Measurements from ENCODE around the gene RYK.

RYK gene

DNA sequence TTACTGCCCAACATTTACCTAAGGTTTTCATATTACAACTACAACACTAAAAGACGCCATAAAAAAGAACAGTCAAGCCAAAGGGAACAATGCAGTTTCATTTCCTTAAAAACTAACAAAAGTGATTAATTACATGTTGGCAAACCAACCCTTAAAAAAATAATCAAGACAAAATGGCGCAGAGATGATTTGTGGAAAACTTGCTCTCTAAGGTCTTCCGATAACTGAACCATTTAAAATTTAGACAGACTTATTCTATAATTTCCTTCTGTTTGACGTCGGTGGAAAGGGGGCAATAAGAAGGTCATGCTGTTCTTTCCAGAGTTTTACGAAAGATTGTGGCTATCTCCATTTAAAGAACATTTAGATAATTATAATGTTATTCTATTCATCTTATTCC, 87.6 kb downstream of the RYK start:
- no peak for DNase-seq (ENCODE audit: low read depth)
- TF ChIP-seq POLR2A (IDR thresholded peaks at IDR 0.05; ENCODE audit: extremely low read depth, insufficient read length) (no peak), MYC (IDR thresholded peaks at IDR 0.05; ENCODE audit: low read depth, low read length) (no peak)
- TF ChIP-seq, protein P1, sequence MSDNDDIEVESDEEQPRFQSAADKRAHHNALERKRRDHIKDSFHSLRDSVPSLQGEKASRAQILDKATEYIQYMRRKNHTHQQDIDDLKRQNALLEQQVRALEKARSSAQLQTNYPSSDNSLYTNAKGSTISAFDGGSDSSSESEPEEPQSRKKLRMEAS (IDR thresholded peaks at IDR 0.05; ENCODE audit: low read depth, low read length): no peak
- TF ChIP-seq, protein P2, sequence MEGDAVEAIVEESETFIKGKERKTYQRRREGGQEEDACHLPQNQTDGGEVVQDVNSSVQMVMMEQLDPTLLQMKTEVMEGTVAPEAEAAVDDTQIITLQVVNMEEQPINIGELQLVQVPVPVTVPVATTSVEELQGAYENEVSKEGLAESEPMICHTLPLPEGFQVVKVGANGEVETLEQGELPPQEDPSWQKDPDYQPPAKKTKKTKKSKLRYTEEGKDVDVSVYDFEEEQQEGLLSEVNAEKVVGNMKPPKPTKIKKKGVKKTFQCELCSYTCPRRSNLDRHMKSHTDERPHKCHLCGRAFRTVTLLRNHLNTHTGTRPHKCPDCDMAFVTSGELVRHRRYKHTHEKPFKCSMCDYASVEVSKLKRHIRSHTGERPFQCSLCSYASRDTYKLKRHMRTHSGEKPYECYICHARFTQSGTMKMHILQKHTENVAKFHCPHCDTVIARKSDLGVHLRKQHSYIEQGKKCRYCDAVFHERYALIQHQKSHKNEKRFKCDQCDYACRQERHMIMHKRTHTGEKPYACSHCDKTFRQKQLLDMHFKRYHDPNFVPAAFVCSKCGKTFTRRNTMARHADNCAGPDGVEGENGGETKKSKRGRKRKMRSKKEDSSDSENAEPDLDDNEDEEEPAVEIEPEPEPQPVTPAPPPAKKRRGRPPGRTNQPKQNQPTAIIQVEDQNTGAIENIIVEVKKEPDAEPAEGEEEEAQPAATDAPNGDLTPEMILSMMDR (IDR thresholded peaks at IDR 0.05; ENCODE audit: low read depth, low read length): no peak
- no peak overlapping the region for H3K4me3 ChIP-seq (ENCODE audit: low read depth, low read length)

DNA sequence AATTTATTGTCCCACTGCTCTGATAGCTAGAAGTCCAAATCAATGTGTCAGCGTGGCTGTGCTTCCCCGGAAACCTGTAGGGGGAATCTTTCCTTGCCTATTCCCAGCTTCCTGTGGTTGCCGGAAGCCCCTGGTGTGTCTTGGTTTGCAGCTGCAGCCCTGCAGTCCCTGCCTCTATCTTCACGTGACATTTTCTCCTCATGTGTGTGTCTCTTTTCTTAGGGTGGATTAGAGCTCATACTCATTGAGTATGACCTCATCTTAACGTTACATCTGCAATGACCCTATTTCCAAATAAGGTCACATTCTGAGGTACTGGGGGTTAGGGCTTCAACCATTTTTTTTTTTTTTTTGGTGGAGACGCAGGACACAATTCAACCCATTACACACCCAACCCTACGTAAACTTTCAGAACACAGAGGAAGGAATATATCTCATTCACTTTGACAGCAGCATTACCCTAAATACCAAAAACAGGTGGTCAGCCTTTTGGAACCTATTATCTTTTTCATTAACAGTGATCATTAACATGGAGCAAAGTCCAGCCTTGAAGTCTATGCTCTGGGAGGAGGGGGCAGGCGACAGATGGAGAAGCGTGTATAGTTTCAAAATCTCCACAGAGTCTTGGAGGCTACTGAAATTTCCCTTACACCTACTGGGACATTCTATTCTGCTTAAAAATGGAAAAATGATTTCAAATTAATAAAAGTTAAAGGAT, 88.6 kb downstream of the RYK start:
- no peak for DNase-seq (ENCODE audit: low read depth)
- H3K4me3 ChIP-seq (ENCODE audit: low read depth, low read length): no peak overlapping the region
- no peak for TF ChIP-seq MYC (IDR thresholded peaks at IDR 0.05; ENCODE audit: low read depth, low read length)
- TF ChIP-seq, protein P2 (IDR thresholded peaks at IDR 0.05; ENCODE audit: low read depth, low read length): no peak
- TF ChIP-seq, protein P1 (IDR thresholded peaks at IDR 0.05; ENCODE audit: low read depth, low read length): no peak
- no peak for TF ChIP-seq POLR2A (IDR thresholded peaks at IDR 0.05; ENCODE audit: extremely low read depth, insufficient read length)

DNA sequence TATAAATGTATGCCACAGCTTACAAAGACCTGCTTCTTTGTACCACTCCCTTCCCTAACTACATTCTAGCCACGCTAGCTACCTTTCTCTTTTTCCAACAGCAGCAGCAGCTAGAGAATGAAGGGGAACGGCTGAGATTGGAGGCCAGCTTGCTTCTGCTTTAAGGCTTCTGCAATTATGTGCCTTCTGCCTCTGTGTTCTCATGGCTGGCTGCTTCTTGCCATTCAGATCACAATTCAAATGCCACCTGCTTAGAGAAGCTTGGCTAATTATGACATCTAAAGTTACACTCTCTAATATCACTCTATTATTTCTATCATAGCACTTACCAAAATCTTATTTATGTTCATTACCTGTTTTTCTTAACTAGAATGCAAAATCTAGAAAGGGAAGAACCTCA, 95.2 kb downstream of the RYK start:
- H3K4me3 ChIP-seq (ENCODE audit: low read depth, low read length): no peak overlapping the region
- no peak for DNase-seq (ENCODE audit: low read depth)
- no peak for TF ChIP-seq POLR2A (IDR thresholded peaks at IDR 0.05; ENCODE audit: extremely low read depth, insufficient read length)
- TF ChIP-seq, protein P2 (IDR thresholded peaks at IDR 0.05; ENCODE audit: low read depth, low read length): no peak
- no peak for TF ChIP-seq MYC (IDR thresholded peaks at IDR 0.05; ENCODE audit: low read depth, low read length)
- TF ChIP-seq, protein P1 (IDR thresholded peaks at IDR 0.05; ENCODE audit: low read depth, low read length): no peak

DNA sequence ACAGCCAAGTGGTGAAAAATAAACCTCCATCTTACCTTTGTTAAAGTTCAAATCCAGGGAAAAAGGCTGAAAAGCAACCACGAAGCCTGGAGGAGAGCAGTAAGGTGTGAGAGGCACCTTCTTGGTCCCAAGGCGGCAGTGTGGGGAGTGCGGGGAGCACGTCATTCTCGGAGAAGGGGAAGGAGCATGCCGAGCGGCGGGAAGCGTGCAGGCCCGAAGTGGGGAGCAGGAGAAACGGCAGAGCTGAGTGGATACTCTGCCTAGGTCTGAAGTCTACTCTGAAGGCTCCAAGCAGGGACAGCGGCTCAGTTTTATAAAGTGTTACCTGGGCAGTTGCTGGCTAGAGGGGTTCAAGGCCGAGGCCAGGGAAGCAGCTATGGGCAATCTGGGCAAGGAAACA, 96.9 kb downstream of the RYK start:
- TF ChIP-seq POLR2A (IDR thresholded peaks at IDR 0.05; ENCODE audit: extremely low read depth, insufficient read length) (no peak), MYC (IDR thresholded peaks at IDR 0.05; ENCODE audit: low read depth, low read length) (no peak)
- TF ChIP-seq, protein P2 (IDR thresholded peaks at IDR 0.05; ENCODE audit: low read depth, low read length): no peak
- TF ChIP-seq, protein P1 (IDR thresholded peaks at IDR 0.05; ENCODE audit: low read depth, low read length): no peak
- DNase-seq (ENCODE audit: low read depth): no peak
- H3K4me3 ChIP-seq (ENCODE audit: low read depth, low read length): no peak overlapping the region

DNA sequence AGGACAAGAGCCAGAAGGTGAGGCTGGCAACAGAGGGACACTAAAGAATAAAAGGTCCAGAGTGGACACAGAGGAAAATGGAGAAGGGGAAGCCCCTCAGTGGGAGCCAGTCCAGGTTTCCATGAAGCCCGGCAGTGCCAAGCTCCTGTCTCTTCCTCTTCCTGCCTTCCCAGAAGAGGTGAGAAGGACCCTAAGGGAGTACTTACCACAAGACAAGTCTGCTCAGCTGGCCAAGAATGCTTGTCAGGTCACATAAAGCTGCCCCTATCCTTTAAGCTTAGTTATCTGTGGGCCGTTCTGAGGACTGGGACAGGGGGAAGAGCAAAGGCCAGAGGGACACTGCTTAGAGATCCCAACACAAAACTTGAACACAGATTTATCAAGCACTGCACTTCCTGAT, 100.2 kb downstream of the RYK start:
- TF ChIP-seq, protein P2 (IDR thresholded peaks at IDR 0.05; ENCODE audit: low read depth, low read length): no peak
- TF ChIP-seq MYC (IDR thresholded peaks at IDR 0.05; ENCODE audit: low read depth, low read length) (no peak), POLR2A (IDR thresholded peaks at IDR 0.05; ENCODE audit: extremely low read depth, insufficient read length) (no peak)
- TF ChIP-seq, protein P1 (IDR thresholded peaks at IDR 0.05; ENCODE audit: low read depth, low read length): no peak
- no peak overlapping the region for H3K4me3 ChIP-seq (ENCODE audit: low read depth, low read length)
- DNase-seq (ENCODE audit: low read depth): no peak

Measured in NB4 (cell line).